C4-2B (cell line): ENCODE results near the gene DCT.

Experiments used
- CTCF ChIP-seq: fragments of 450-650 bp; conservative IDR thresholded peaks from 2 replicates; pipeline ENCODE4 v1.5.1; 2017; ENCODE audit warnings: mild to moderate bottlenecking
- ZFX ChIP-seq: fragments of 450-650 bp; IDR thresholded peaks from 2 replicates; pipeline ENCODE4 v1.6.1; 2017

GRCh38 chr13:94435604-94436226 lies 43.8 kb downstream of the DCT start:
- TF ChIP-seq CTCF (peak; percentile 77), ZFX (no peak)
